ENCODE measurements around the gene LRRC53.

GRCh38 chr1:74474585-74474984 is 37.8 kb downstream of the LRRC53 start:
- no peak for TF ChIP-seq CTCF (IDR thresholded peaks at IDR 0.05)
- TF ChIP-seq MAX (IDR thresholded peaks at IDR 0.05; ENCODE audit: low read depth): no peak
- no peak for TF ChIP-seq PBX3 (IDR thresholded peaks at IDR 0.05)
- TF ChIP-seq EP300 (IDR thresholded peaks at IDR 0.05; ENCODE audit: borderline replicate concordance in 1 of 2, low read depth in 1 of 2, low read length in 1 of 2): no peak
- TF ChIP-seq SIN3A (IDR thresholded peaks at IDR 0.05; ENCODE audit: borderline replicate concordance, low read depth, low read length): no peak
- TF ChIP-seq EZH2phosphoT487 (IDR thresholded peaks at IDR 0.05; ENCODE audit: borderline replicate concordance, low read depth): no peak
- no peak for TF ChIP-seq ELF1 (IDR thresholded peaks at IDR 0.05)
- TF ChIP-seq YY1 (IDR thresholded peaks at IDR 0.05; ENCODE audit: low read depth): no peak
- no peak for TF ChIP-seq REST (IDR thresholded peaks at IDR 0.05; ENCODE audit: low read depth, low read length)
- TF ChIP-seq POLR2AphosphoS5 (IDR thresholded peaks at IDR 0.05; ENCODE audit: low read depth, low read length): no peak
- no peak for TF ChIP-seq RCOR1 (IDR thresholded peaks at IDR 0.05; ENCODE audit: low read length)
